Activated naive CD4-positive, alpha-beta T cell treated with anti-CD3 and anti-CD28 coated beads for 36 hours (primary cell): Measurements from ENCODE around the gene CALHM3. TPM values are rescaled to one million over a fixed set of nuclear protein-coding genes. Genes with fewer than 3 reads are reported as not detected.

Source experiments
- total RNA-seq, 2 experiments: library from RNA; stranded (reverse); gene quantifications; one replicate each; pipeline ENCODE4 v1.2.3, GENCODE V29; 2021

Gene CALHM3
- total RNA-seq, 2 experiments from 2014 or later = not detected

Other genes starting within 250 kb of the CALHM3 start
- gene RPEL1, start 233.4 kb downstream of the CALHM3 start, total RNA-seq = under 1 TPM in 1 of 2 experiments, not detected in 1; 0.17 TPM
- under 1 TPM; 0.10 TPM for gene INA, start 202.1 kb downstream of the CALHM3 start, total RNA-seq
- gene PCGF6, start 128.1 kb downstream of the CALHM3 start, total RNA-seq = 10 to 100 TPM; 10.6 to 10.7 TPM
- 10 to 100 TPM; 16.3 TPM for gene TAF5, start 111.3 kb downstream of the CALHM3 start, total RNA-seq
- gene ATP5MK, start 82.8 kb downstream of the CALHM3 start, total RNA-seq = 100 to 1,000 TPM; 422 to 423 TPM
- gene PDCD11, start 82.6 kb downstream of the CALHM3 start, total RNA-seq = 10 to 100 TPM; 50.1 TPM
- gene CALHM2, start 26.9 kb downstream of the CALHM3 start, total RNA-seq = 1 to 10 TPM; 8.3 to 9.5 TPM
- gene CALHM1, start 20.3 kb downstream of the CALHM3 start, total RNA-seq = not detected
- gene NEURL1, start 14.5 kb upstream of the CALHM3 start, total RNA-seq = 1 to 10 TPM; 1.3 to 1.6 TPM